ENCODE measurements around the gene LILRA6.

GRCh38 chr19:54216869-54217268, 25.7 kb downstream of the LILRA6 start:
- no peak for TF ChIP-seq POLR2A (IDR thresholded peaks at IDR 0.05; ENCODE audit: borderline replicate concordance, extremely low read depth, insufficient read depth, insufficient read length)
- TF ChIP-seq CTCF (IDR thresholded peaks at IDR 0.05 in 2 of 3, conservative IDR thresholded peaks at IDR 0.05 in 1 of 3; ENCODE audit: borderline replicate concordance in 1 of 3, insufficient read depth in 1 of 3, low read depth in 2 of 3, low read length in 2 of 3) = no peak
- TF ChIP-seq SRF (IDR thresholded peaks at IDR 0.05; ENCODE audit: low read depth) = no peak
- TF ChIP-seq REST (IDR thresholded peaks at IDR 0.05; ENCODE audit: low read depth) = no peak
- TF ChIP-seq TCF7L2 (IDR thresholded peaks at IDR 0.05; ENCODE audit: borderline replicate concordance, extremely low read depth, insufficient read depth, insufficient read length) = no peak
- TF ChIP-seq POLR2AphosphoS5 (IDR thresholded peaks at IDR 0.05; ENCODE audit: low read depth, low read length) = no peak
- no peak for TF ChIP-seq CEBPB (IDR thresholded peaks at IDR 0.05; ENCODE audit: low read depth)
- no peak for TF ChIP-seq ZNF274 (IDR thresholded peaks at IDR 0.05; ENCODE audit: low read depth, low read length)
- no peak for TF ChIP-seq EZH2phosphoT487 (IDR thresholded peaks at IDR 0.05; ENCODE audit: borderline replicate concordance)
- no peak for TF ChIP-seq SP1 (IDR thresholded peaks at IDR 0.05; ENCODE audit: low read depth)
- no peak for TF ChIP-seq EGR1 (IDR thresholded peaks at IDR 0.05; ENCODE audit: low read depth)

All from HCT116 (cell line).